SK-N-MC (cell line): ENCODE results near the gene CAVIN2.

Source experiments
- EZH2 ChIP-seq: fragments of 200-600 bp; sonication (generic); IDR thresholded peaks from one replicate; pipeline ENCODE4 v1.6.1; 2017; ENCODE audit warnings: antibody characterized with exemption
- POLR2AphosphoS5 ChIP-seq: IDR thresholded peaks from 2 replicates; pipeline ENCODE4 v1.6.1; 2012; ENCODE audit warnings: mild to moderate bottlenecking, low read depth, low read length, borderline replicate concordance

DNA sequence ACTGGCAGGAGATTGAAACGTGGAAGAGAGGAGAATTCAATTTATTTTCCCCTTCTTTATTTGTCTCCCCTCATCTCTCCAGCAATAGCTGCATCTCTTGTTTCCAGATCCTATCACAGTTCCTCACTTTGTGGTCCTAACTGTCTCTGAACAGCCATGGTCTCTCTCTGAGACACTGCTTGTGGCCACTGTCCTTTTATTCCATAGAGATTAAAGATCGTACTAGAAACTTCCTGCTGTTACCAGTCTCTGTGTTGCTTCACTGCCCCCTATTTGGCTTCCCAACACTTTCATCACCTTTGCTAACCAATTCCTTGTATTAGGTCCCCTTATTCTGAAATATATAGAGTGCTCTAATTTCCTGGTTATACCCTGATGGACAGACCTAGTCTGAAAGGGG lies 48.9 kb upstream of the CAVIN2 start:
- TF ChIP-seq EZH2 (no peak), POLR2AphosphoS5 (no peak)
